HG03103 (cell line): ENCODE measurements around the gene SH3BP5L.

ENCODE experiments used
- ATAC-seq: cut with Tn5 transposase; IDR thresholded peaks from one replicate; pipeline ENCODE4 v1.9.1; 2021; ENCODE audit warnings: low read depth; ENCODE audit not compliant: unreplicated experiment

Gene SH3BP5L

GRCh38 chr1:248787430-248787829 lies 38.3 kb downstream of the SH3BP5L start:
- no peak for ATAC-seq

GRCh38 chr1:248786156-248786555 lies 39.6 kb downstream of the SH3BP5L start:
- ATAC-seq, result peak; percentile 59

- ATAC-seq, result no peak
Measured at GRCh38 chr1:248783367-248783766, 42.3 kb downstream of the SH3BP5L start.

GRCh38 chr1:248782416-248783141 lies 43.1 kb downstream of the SH3BP5L start:
- ATAC-seq, result no peak

GRCh38 chr1:248779350-248779749 lies 46.4 kb downstream of the SH3BP5L start:
- no peak for ATAC-seq

GRCh38 chr1:248778906-248779305 lies 46.8 kb downstream of the SH3BP5L start:
- ATAC-seq, result no peak

- no peak for ATAC-seq
Measured at GRCh38 chr1:248776991-248777390, 48.7 kb downstream of the SH3BP5L start.

- ATAC-seq, result no peak
Measured at GRCh38 chr1:248775441-248775840, 50.3 kb downstream of the SH3BP5L start.
